ENCODE measurements around the gene MSRB1. TPM values are rescaled to one million over a fixed set of nuclear protein-coding genes. Genes with fewer than 3 reads are reported as not detected.

Gene MSRB1
- total and polyA plus RNA-seq, 2 donors (not counting 1 experiment from before 2014, with no cell fraction given), result 8.5 to 17.5 TPM

DNA sequence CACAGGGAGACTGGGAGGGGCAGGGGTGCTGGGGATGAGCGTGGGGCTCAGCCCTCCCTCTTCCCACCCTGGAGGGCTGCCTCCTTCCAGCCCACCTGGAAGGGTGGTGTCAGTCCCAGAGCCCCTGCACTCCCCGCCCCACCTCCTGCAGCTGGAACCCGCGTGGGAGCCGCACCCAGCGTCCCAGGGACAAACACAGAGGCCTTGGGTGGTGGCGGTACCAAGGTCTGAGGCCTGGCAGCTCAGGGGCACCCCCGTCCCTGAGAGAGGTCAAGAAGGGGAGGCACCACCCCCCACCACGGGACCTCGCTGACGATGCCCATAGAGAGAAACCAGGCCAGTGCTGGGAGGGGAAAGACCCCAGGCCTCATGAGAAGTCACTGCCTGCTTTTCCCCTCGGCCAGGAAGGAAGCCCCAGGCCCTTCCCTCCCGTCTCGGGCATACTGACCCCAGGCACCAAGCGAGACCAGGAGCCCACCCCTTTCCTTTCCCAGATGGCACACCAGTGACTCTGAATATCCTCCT, 28.9 kb downstream of the MSRB1 start:
- WGBS (ENCODE audit: insufficient coverage), result 56% methylated on average over 10 of the region's 15 CpGs
- H3K4me3 Mint-ChIP-seq, result no peak overlapping the region
- CTCF ChIA-PET, result interaction anchor here (0.6 kb wide), 1 partner anchor 116 kb away, joined by 4 read pairs; no protein-coding TSS in a partner anchor
- Histone ChIP-seq H3K4me1 (ENCODE audit: control insufficient read depth in 2 of 2, insufficient read depth in 2 of 2, low read length in 2 of 2) (no peaks in the 10 kb centered on the region), H3K4me2 (replicated peaks; ENCODE audit: low read depth, low read length, poor library complexity, severe bottlenecking) (no peak overlapping the region), H3K9me3 (ENCODE audit: control extremely low read depth in 1 of 3, control insufficient read depth in 2 of 3, insufficient read depth in 1 of 3, low read length in 2 of 3) (peaks cover 0 to 3% (median 0%) of the 10 kb centered on the region in 3 donors), H3K36me3 (replicated peaks in 1 of 2; ENCODE audit: control extremely low read depth in 1 of 2, control insufficient read depth in 1 of 2, extremely low read depth in 1 of 2, insufficient read depth in 2 of 2, low read length in 1 of 2) (no peaks in the 10 kb centered on the region), H2AFZ (ENCODE audit: insufficient read depth, low read depth, low read length, poor library complexity, severe bottlenecking) (no peak overlapping the region), H3K9ac (ENCODE audit: low read length) (no peak overlapping the region), H3K4me3 (ENCODE audit: control extremely low read depth in 1 of 5, extremely low read depth in 1 of 5, insufficient read depth in 1 of 5, low read depth in 2 of 5, low read length in 4 of 5) (no peak overlapping the region), H3K27me3 (replicated peaks in 1 of 4; ENCODE audit: control extremely low read depth in 1 of 4, control insufficient read depth in 3 of 4, insufficient read depth in 4 of 4, low read length in 3 of 4) (peaks cover 0 to 30% (median 6%) of the 10 kb centered on the region in 4 experiments), H3K79me2 (ENCODE audit: control insufficient read depth, insufficient read depth, low read length) (no peaks in the 10 kb centered on the region), H4K20me1 (ENCODE audit: control insufficient read depth, insufficient read depth, low read length, poor library complexity, severe bottlenecking) (no peaks in the 10 kb centered on the region), H3K27ac (ENCODE audit: low read length in 2 of 2) (no peak overlapping the region)
- no peak overlapping the region for H3K27ac Mint-ChIP-seq
- no peak for TF ChIP-seq EZH2 (IDR thresholded peaks at IDR 0.05; ENCODE audit: borderline replicate concordance, insufficient read depth, low read depth, low read length, poor library complexity, severe bottlenecking)
- TF ChIP-seq, protein P1, sequence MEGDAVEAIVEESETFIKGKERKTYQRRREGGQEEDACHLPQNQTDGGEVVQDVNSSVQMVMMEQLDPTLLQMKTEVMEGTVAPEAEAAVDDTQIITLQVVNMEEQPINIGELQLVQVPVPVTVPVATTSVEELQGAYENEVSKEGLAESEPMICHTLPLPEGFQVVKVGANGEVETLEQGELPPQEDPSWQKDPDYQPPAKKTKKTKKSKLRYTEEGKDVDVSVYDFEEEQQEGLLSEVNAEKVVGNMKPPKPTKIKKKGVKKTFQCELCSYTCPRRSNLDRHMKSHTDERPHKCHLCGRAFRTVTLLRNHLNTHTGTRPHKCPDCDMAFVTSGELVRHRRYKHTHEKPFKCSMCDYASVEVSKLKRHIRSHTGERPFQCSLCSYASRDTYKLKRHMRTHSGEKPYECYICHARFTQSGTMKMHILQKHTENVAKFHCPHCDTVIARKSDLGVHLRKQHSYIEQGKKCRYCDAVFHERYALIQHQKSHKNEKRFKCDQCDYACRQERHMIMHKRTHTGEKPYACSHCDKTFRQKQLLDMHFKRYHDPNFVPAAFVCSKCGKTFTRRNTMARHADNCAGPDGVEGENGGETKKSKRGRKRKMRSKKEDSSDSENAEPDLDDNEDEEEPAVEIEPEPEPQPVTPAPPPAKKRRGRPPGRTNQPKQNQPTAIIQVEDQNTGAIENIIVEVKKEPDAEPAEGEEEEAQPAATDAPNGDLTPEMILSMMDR (IDR thresholded peaks at IDR 0.05), result no peak
- no peaks in the 10 kb centered on the region for H3K9me3 Mint-ChIP-seq (ENCODE audit: insufficient read depth)
- DNase-seq, result no peak
- H3K27me3 Mint-ChIP-seq, result peaks cover 17% of the 10 kb centered on the region
- no peak for ATAC-seq (ENCODE audit: low read depth)
- POLR2A ChIA-PET, result no interaction called here
- intact Hi-C loops (cut with micrococcal nuclease), result no loop called here
- no peaks in the 10 kb centered on the region for H3K4me1 Mint-ChIP-seq

DNA sequence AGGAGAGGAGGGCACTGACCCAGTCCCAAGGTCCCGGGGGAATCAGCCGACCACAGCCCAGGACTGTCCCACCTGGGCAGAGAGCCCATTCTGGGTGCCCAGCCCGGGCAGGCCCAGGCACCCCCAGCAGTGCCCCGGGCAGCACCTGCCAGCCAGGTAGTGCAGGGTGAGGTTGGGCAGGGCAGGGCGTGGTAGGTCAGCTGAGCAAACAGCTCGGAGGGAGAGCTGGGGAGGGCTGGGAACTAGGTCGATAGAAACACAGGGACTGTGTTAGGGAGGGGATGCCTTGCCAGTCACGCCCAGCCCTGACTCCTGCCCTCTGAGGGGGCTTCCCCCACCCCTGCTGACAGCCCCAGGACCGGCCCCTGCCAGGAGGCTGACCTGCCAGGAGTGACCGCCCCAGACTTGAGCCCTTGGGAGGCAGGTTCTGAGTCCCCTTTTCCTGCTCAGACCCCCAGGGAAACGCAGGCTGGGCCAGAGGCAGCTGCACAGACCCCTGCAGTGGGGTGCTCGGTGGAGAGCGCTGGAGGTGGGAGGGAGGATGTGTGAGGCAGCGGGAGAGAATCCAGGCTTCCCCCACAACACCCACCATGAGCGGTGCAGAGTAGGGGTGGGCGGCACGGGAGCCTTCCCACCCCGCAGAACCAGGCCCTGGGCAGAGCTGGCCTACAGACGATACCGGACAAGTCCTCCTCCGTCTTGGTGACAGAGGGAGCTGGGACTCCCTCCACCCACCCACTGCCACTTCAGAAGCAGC, 29.5 kb downstream of the MSRB1 start:
- Histone ChIP-seq H3K9me3 (ENCODE audit: control extremely low read depth in 1 of 3, control insufficient read depth in 2 of 3, insufficient read depth in 1 of 3, low read length in 2 of 3) (peaks cover 0 to 3% (median 0%) of the 10 kb centered on the region in 3 donors), H3K4me1 (ENCODE audit: control insufficient read depth in 2 of 2, insufficient read depth in 2 of 2, low read length in 2 of 2) (no peaks in the 10 kb centered on the region), H3K36me3 (replicated peaks in 1 of 2; ENCODE audit: control extremely low read depth in 1 of 2, control insufficient read depth in 1 of 2, extremely low read depth in 1 of 2, insufficient read depth in 2 of 2, low read length in 1 of 2) (no peaks in the 10 kb centered on the region), H3K27ac (ENCODE audit: low read length in 2 of 2) (no peak overlapping the region), H3K79me2 (ENCODE audit: control insufficient read depth, insufficient read depth, low read length) (no peaks in the 10 kb centered on the region), H3K4me3 (ENCODE audit: control extremely low read depth in 1 of 5, extremely low read depth in 1 of 5, insufficient read depth in 1 of 5, low read depth in 2 of 5, low read length in 4 of 5) (no peak overlapping the region), H3K4me2 (replicated peaks; ENCODE audit: low read depth, low read length, poor library complexity, severe bottlenecking) (no peak overlapping the region), H4K20me1 (ENCODE audit: control insufficient read depth, insufficient read depth, low read length, poor library complexity, severe bottlenecking) (no peaks in the 10 kb centered on the region), H3K9ac (ENCODE audit: low read length) (no peak overlapping the region), H2AFZ (ENCODE audit: insufficient read depth, low read depth, low read length, poor library complexity, severe bottlenecking) (no peak overlapping the region), H3K27me3 (replicated peaks in 1 of 4; ENCODE audit: control extremely low read depth in 1 of 4, control insufficient read depth in 3 of 4, insufficient read depth in 4 of 4, low read length in 3 of 4) (peaks cover 0 to 27% (median 4%) of the 10 kb centered on the region in 4 experiments)
- peaks cover 22% of the 10 kb centered on the region for H3K27me3 Mint-ChIP-seq
- 71% methylated on average over 8 of the region's 21 CpGs for WGBS (ENCODE audit: insufficient coverage)
- no peak overlapping the region for H3K27ac Mint-ChIP-seq
- H3K4me3 Mint-ChIP-seq, result no peak overlapping the region
- no peaks in the 10 kb centered on the region for H3K4me1 Mint-ChIP-seq
- ChIA-PET CTCF (no interaction called here), POLR2A (no interaction called here)
- TF ChIP-seq EZH2 (IDR thresholded peaks at IDR 0.05; ENCODE audit: borderline replicate concordance, insufficient read depth, low read depth, low read length, poor library complexity, severe bottlenecking), result no peak
- TF ChIP-seq, protein P1 (IDR thresholded peaks at IDR 0.05), result no peak
- ATAC-seq (ENCODE audit: low read depth), result no peak
- intact Hi-C loops (cut with micrococcal nuclease), result no loop called here
- no peak for DNase-seq
- H3K9me3 Mint-ChIP-seq (ENCODE audit: insufficient read depth), result no peaks in the 10 kb centered on the region
